GM18951 (cell line): Measurements from ENCODE around the gene DDX24.
A peak's percentile ranks its signal among the peaks of the same experiment; 100 is the strongest.

Source experiments
- POLR2A ChIP-seq: IDR thresholded peaks from 4 replicates; pipeline ENCODE4 v1.6.1; 2011; ENCODE audit warnings: mild to moderate bottlenecking; ENCODE audit not compliant: insufficient read length, insufficient read depth; ENCODE audit errors: extremely low read depth
- in situ Hi-C: fragments of 300-500 bp; cut with MboI; formaldehyde crosslinking; loops from one replicate; pipeline ENCODE4 v1.12.0; 2022; ENCODE audit warnings: low sequenced_read_pairs, mixed read lengths, inconsistent platforms; ENCODE audit not compliant: unreplicated experiment

Gene DDX24

DNA sequence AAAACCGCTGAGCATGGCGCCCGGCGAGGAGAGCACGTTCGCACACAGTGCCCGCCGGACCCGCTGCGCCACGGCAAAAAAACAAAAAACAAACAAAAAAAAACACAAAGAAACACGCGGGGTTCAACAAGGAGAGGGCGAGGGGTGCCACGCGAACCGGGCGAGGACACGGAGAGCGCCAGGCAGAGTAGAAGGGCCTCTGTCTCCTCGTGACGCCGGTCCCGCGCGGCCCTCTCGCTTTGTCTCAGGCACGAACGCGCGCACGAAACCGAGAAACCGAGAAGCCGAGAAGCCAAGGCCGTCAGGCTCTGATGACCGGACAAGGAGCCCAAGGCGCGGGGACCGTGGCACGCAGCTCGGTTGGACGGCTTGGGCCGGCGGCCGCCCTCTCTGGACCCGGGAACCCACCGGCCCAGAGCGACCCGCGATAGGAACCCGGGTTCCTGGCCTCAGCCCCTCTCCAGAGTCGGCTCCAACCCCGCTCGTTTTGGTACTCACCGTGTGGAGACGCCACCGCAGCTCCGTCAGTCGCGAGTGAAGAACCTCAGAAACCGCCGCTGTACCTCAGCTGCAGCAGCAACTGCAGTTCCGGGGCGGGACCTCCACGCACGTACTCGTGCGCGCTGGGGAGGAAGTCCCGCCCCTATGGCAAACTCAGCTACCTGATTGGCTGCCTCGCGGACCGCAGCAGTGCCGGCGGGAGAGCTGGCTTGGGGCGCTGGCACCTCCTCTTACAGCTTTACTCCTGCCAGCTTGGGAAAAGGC is at the start of gene DDX24, which contains the start of gene IFI27L1:
Gene DDX24 (minus strand): TSS at position 582 of the 765 bp plus-strand sequence. CDS start 1,460 bp downstream, outside the sequence.
Gene IFI27L1 (plus strand): TSS at position 690 of the 765 bp plus-strand sequence. CDS start 15,628 bp downstream, outside the sequence.
- in situ Hi-C loops = no loop called here
- peak; percentile 93 for TF ChIP-seq POLR2A

GRCh38 chr14:94129758-94130414 is 48.9 kb upstream of the DDX24 start:
- TF ChIP-seq POLR2A = no peak
- in situ Hi-C loops = loop anchor here (10.0 kb wide), 1 partner anchor 95 kb away; no protein-coding TSS in a partner anchor

DNA sequence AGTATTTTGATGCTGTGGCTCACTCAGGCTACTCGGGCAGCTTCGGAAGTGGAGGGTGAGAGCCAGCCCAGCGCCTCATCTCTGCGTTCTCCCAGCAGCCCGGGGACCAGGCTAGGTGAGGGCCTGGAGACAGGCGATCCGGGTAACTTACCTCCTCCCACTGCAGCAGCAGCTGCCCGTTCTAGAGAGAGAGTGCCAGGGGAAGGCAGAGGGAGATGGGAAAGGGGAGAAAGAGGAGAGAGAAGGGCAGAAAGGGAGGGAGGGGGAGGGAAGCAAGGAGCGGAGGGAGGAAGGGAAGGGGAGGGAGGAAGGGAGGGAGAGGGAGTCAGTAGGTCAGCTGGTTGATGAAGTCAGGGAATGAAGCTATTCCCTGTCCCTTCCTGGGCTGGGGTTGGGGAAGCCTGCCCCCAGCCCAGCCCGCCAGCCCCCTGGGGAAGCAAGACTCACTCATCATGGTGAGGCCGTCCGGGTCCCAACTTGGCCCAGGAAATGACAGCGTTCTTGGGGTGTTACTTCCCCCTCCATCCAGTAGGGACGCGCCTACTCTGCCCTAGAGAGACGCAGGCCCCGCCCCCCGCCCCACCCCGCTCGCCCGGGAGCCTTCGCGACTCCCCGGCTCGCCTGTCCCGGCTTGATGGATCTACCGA is 48.2 kb upstream of the DDX24 start, which contains the start of gene IFI27L2:
Gene IFI27L2 (minus strand): TSS at position 494 of the 647 bp plus-strand sequence. CDS start 40 bp downstream, at position 454.
- in situ Hi-C loops = no loop called here
- peak; percentile 77 for TF ChIP-seq POLR2A

- in situ Hi-C loops = no loop called here
- TF ChIP-seq POLR2A = no peak
These were observed 47.3 kb upstream of the DDX24 start for GRCh38 chr14:94128216-94128839.

DNA sequence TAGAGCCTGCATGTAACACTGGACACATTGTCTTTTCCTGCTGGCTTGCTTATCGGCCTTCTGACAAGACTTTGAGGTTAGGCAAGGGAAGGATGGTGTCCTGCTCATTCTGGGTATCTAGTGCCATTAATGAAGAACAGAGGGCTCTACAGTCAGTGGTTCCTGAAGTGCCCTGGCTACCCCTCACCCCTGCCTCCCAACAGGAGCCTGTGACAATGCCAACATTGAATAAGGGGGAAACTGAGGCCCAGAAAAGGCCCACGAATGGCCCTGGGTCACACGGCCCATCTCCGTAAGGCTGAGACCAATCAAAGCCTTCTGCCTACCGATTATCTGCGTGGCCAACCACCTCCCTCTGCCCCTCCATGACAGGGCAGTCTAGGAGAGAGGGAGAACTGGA is 46.3 kb upstream of the DDX24 start:
- TF ChIP-seq POLR2A = no peak
- in situ Hi-C loops = no loop called here

DNA sequence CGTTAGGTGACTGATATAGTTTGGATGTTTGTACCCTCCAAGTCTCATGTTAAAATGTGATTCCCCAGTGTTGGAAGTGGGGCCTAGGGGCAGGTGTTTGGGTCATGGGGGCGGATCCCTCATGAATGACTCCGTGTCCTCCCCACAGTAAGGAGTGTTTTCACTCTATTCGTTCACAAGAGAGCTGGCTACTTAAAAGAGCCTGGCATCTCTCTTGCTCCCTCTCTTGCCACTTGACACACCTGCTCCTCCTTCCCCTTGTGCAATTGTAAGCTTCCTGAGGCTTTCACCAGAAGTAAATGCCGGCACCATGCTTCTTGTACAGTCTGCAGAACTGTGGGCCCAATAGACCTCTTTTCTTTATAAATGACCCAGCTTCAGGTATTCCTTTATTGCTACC is 45.8 kb upstream of the DDX24 start:
- in situ Hi-C loops = no loop called here

DNA sequence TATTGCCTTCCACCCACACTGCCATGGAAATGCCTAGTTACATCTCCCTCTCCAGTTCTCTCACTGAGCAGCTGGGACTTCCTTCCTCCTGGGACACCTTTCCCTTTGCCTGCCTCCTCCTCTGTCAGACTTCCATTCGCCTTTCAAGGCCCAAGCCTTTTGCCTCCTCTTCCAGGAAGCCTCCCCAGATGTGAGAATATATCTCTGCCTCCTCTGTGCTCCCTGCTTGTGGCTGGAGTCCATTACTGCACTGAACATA is 45.3 kb upstream of the DDX24 start:
- in situ Hi-C loops = no loop called here
- no peak for TF ChIP-seq POLR2A

More for the DNA sequence above, 45.8 kb upstream of the DDX24 start:
- TF ChIP-seq POLR2A = no peak

DNA sequence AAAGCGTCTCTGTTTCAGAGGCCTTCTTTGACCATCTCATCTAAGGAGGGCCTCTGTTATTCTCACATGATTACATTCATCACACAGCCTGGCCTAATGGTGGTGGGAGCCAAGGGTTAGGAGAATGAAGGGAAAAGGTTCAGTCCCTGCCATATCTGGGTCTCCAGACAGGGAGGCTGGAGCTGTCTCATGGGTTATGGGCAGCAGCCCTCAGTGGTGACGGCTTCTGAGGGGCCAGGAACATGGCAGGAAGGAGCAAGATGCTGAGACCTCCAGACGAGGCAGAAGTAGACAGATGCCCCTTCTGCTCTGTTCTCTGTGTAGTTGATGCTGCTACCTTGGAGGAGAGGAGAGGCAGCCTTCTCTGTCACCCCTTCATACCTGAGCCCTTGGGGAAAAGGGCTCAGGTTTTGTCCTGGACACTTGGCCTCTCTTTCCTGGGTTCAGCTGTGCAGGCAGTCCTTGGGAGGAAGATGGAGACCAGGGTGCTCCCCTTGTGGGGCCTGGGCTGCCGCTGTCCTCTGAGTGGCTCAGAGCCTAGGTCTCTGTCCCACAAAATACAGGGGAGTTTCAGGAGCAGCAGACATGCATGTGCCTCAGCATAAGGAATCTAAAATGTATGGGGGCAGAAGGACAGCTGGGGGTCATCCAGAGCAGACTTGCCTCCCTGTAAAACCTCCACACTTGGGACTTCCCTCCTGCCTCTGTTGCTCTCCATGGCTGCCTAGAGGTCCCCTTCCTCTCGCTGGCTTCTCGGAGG is 44.8 kb upstream of the DDX24 start:
- TF ChIP-seq POLR2A = no peak
- in situ Hi-C loops = no loop called here

- in situ Hi-C loops = no loop called here
- TF ChIP-seq POLR2A = no peak
These were observed 43.8 kb upstream of the DDX24 start for GRCh38 chr14:94124582-94125377.

- in situ Hi-C loops = no loop called here
- no peak for TF ChIP-seq POLR2A
These were observed 42.9 kb upstream of the DDX24 start for GRCh38 chr14:94123868-94124267.

- no peak for TF ChIP-seq POLR2A
- in situ Hi-C loops = no loop called here
These were observed 42.3 kb upstream of the DDX24 start for GRCh38 chr14:94123296-94123695.

DNA sequence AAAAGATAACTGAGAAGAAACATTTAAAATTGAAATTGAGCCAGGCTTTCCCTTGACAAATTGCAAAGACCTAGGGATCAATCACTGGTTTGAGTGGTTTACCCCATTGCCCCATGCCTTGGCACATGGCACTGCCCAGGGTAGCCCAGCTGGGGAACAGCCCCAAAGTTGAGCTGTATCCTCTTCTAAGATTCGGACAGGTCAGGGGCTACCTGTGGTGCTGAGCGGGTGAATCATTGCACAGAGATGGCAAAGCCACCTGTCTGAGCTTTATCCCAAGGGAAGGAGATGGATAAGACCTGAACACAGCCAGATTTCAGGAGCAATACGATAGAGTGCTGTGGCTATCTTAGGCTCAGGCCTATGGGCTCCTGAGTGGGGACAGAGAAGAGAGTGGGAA is 41.4 kb upstream of the DDX24 start:
- in situ Hi-C loops = no loop called here
- TF ChIP-seq POLR2A = no peak
